Fibroblast of mammary gland (primary cell): ENCODE results near the gene GTSE1.

ENCODE experiments used
- DNase-seq: peaks from one replicate; pipeline ENCODE4 v3.0.0-alpha.2; 2010; ENCODE audit warnings: low read depth
- H3K4me3 ChIP-seq: 2 replicates; pipeline ENCODE4 v1.5.1; 2011; ENCODE audit warnings: low read depth, mild to moderate bottlenecking, low read length, moderate library complexity; ENCODE audit not compliant: control insufficient read depth
- TF ChIP-seq, protein P1 (sequence below): conservative IDR thresholded peaks from 2 replicates; pipeline ENCODE4 v1.5.1; 2011; ENCODE audit warnings: low read depth, low read length, inconsistent platforms; ENCODE audit not compliant: control insufficient read depth, insufficient read depth

Gene GTSE1

DNA sequence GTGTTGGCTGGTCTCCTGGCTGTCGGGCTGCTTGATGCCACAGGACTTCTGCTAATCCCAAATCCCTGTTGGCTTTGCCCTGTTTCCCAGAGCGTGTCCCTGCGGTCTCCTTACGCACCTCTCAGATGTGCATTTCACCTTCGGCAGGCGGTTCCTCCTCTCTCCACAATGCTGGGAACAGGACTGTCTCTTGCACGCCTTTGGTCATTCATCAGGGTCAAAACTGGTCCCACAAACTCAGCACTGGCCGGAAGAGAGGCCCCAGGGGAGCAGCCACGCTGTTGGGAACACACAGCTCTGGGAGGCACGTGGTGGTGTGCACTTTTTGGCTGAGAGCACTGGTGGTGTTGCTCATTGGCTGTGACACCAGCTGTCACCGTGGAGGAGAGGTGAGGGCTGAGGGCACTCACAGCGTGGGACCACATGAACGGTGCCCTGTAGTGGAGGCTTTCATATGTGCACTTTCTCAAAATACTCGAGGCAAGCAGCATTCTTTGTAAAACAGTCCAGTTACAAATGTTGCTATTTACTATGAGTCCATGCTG, 23.6 kb downstream of the GTSE1 start:
- H3K4me3 ChIP-seq = no peak overlapping the region
- no peak for DNase-seq
- TF ChIP-seq, protein P1, sequence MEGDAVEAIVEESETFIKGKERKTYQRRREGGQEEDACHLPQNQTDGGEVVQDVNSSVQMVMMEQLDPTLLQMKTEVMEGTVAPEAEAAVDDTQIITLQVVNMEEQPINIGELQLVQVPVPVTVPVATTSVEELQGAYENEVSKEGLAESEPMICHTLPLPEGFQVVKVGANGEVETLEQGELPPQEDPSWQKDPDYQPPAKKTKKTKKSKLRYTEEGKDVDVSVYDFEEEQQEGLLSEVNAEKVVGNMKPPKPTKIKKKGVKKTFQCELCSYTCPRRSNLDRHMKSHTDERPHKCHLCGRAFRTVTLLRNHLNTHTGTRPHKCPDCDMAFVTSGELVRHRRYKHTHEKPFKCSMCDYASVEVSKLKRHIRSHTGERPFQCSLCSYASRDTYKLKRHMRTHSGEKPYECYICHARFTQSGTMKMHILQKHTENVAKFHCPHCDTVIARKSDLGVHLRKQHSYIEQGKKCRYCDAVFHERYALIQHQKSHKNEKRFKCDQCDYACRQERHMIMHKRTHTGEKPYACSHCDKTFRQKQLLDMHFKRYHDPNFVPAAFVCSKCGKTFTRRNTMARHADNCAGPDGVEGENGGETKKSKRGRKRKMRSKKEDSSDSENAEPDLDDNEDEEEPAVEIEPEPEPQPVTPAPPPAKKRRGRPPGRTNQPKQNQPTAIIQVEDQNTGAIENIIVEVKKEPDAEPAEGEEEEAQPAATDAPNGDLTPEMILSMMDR = no peak

GRCh38 chr22:46320716-46321386, 24.2 kb downstream of the GTSE1 start:
- DNase-seq = no peak
- TF ChIP-seq, protein P1 = no peak

DNA sequence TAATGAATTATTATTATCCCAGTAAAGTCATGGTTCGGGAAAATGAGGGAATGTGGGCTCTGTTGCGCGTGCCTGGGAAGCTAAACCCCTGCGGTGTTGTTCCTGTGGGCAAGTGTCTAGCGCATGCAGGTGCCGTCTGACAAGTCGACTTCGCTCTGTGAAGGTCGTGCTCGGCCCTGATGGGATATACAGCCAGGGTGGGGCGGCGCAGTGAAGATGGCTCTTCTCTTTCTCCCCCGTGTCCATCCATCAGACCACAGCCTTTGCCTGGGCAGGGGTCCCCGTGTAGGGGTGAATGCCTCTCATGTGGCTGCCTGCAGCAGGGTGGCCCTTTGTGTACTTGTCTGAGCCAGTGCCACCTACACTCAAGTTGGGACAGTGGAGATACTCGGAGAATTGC, 26.0 kb downstream of the GTSE1 start:
- H3K4me3 ChIP-seq = no peak overlapping the region
- TF ChIP-seq, protein P1 = no peak
- no peak for DNase-seq

More at GRCh38 chr22:46320716-46321386, 24.2 kb downstream of the GTSE1 start:
- no peak overlapping the region for H3K4me3 ChIP-seq

DNA sequence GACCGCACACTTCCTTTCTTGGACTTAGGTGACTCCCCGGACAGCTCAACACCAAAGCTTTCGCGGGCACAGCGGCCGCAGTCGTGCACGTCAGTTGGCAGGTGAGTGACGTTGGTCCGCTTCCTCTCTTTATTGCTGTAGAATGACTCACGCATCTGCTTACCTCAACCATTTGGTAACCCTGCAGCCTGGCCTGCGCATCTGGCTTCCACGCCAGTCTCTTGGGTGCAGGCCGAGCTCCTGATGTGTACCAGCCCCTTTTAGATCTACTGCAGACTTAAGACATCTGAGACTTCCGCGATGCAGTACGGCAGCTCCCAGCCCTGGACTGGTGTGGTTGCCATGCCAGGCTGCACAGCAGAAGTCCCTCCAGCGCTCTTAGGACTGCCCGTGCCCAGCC, 26.5 kb downstream of the GTSE1 start:
- TF ChIP-seq, protein P1 = no peak
- no peak overlapping the region for H3K4me3 ChIP-seq
- DNase-seq = no peak

DNA sequence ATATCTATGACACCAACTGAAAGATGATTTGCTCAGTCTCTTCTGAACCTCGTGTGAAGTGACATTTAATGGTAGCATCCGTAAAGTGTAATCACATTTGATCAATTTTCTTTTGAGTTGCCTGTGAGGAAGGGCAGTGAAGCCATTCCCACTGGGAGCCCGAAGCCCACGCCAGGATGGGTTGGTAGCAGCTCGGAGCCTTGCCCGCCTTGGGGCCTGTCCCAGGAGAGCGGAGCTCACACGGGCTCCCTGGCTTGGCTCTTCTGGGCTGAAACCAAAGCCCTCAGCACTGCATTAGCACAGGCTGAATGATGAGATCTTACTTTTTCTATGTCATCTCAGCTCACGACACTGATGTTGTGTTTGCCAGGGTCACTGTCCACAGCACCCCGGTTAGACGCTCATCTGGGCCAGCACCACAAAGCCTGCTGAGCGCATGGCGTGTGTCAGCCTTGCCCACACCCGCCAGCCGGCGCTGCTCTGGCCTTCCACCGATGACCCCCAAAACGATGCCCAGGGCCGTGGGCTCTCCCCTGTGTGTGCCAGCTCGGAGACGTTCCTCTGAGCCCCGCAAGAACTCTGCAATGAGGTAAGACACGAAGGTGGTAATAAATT, 29.5 kb downstream of the GTSE1 start:
- TF ChIP-seq, protein P1 = no peak
- no peak for DNase-seq
- no peak overlapping the region for H3K4me3 ChIP-seq

GRCh38 chr22:46327691-46328465, 31.2 kb downstream of the GTSE1 start:
- DNase-seq = no peak
- no peak overlapping the region for H3K4me3 ChIP-seq
- TF ChIP-seq, protein P1 = no peak
